Fibroblast of peridontal ligament (primary cell): ENCODE results near the gene NAP1L4.
"Not testable (repeated sequence)": the region's sequence is repeated elsewhere in the genome, so short reads cannot be mapped to it uniquely, and the experiment has no call there.

Experiments
- DNase-seq: peaks from one replicate; pipeline ENCODE4 v3.0.0-alpha.2; 2010; ENCODE audit errors: extremely low read depth

NAP1L4 gene

DNA sequence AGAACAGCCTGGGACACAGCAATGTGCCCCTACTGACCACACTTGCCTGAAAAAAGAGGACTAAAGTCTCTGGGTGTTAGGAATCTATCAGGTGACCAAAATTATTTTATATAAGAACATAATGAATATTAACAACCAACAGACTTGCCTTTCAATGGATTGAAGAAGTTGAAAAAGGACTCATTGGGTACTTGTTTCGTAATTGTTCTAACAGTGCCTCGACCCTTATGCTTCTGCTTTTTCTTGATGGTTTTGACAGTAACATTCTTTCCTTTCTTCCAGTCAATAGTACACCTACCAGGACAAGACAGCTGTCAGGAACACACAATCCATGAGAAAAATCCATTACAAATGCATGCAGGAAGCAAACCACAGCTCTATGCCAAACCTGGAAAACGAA lies 33.9 kb downstream of the NAP1L4 start:
- DNase-seq = no peak

DNA sequence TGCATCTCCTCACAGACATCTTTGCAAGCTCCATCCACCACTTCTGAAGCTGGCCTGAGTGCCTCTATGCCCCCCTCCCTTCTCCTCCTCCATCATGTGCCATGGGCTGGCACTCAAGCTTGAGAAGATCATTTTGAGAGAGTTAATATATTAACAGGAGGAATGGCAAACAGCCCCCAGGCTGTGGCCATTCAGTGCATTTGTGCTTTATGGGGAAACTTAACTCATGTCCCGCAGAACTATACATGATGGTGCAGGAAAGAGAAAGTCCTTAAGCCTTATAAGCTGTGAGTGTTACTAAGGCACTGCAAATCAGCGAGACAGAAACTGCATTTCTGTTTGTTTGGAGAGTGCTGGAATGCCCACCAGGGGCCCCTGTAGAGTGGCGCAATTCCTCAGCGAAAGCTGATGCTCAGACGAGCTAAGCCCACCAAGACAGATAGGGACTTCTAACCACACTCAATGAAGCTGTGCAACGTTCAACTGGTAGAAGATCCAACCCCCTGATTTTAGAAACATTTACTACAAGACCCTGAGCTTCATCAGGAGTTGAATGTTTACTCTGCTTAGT lies 36.1 kb downstream of the NAP1L4 start:
- DNase-seq = no peak

DNA sequence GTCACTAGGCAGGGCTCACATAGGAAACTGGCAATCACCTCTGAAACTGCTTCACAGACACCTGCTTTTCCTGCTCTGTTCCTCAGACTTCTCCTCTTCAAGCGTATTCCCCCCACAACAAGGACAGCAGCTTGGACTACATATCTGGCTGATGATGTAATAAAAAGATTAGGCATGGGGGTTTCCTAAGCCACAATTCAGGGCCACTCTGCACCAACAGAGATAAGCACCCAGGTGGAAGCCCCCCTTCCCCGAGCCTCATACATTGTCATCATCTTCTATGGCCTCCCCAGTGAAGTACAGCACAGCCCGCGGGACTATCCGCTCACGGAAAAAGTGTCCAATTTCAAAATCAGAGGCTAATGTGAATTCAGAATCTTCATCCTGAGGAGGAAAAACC lies 37.9 kb downstream of the NAP1L4 start:
- no peak for DNase-seq

DNA sequence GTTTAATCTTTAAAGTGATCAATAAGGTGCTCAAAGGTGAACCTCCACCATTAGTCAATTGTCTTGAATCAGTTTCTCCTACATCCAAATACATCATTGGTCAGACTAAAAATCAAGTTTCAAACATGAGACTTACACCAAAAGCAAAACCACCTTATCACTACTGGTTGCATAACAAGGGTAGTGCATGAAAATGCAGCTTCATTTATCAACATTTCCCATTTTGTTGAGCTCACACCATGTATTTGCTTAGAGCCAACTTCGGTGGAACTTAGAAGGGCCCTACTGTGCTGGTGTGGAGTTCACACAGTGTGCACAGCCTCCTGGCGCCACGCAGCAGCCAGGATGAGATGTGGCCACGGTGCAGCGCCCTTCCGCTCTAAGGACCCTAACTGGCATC lies 39.8 kb downstream of the NAP1L4 start:
- DNase-seq = no peak

DNA sequence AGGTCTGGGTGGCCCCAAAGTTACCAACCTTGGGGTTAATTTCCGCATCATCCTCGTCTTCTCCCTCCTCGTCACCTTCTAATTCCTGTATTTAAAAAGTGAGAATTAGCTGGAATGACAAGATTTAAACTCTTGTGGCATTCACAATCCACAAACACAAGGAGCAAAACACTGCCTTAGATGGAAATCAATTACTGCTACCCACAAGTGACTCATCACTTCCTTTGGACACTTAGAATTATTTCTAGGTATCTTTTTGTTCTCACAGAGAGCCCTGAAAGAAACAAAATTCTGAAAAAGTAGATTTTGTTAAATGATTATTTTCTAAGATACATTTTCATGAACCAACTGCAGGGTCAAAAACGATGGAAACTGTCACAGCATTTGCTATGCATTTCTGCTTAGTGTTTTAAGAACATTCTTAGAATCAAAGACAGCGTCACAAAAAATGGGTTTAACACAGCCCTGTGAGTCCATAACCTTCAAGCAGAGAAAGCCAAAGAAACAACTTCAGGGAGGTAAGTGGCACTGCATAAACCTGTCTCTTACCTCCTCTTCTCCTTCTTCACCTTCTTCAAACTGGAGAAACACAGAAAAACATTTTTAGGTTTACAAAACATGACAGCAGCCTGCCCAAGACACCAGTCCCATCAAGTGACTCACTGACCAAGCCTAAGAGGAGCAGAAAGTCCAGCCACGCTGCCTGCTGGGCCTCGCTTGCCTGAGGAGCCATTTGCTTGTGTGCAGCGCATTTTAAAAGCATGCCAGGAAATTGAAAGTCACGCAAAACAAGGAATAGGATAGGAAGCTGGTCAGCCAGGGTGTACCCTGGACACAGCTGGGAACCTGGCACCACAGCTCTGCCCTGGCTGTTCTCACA lies 40.7 kb downstream of the NAP1L4 start:
- peak; percentile 54 for DNase-seq

DNA sequence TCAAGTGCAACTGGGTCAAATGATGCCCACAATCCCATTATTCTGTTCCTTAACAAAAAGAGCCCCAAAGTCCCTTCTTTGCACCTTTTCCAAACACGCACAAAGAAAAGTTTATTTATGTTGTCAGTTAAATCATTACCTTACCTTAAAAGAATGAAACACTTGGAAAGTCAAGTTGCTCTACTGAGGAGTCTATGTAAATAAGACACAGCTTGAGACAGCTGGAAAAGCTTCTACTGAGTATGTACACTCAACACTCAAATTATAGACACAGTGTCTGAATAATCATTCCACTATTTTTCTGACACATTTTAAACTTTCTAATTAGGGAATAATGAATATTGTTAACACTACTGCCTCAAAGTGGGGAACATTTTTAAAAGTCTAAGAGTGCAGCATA lies 41.3 kb downstream of the NAP1L4 start:
- no peak for DNase-seq

DNA sequence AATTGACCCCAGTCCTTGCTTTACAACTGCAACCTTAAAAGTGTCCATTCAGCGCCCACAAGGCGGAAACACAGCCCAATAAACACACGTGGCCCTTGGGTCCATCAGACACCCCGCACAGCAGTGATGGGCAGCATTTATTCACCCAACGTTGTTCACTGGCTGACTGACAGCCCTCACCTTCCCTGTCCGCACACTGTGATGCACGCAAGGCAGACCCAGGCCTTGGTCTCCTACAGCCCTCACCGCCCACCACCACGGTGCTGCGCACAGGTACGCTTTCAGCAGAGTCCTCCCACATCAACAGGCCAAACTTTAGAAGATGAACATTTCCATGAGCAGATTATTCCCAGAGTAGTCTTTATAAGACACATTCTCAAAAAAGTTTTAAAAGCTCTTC lies 42.2 kb downstream of the NAP1L4 start:
- DNase-seq = no peak

DNA sequence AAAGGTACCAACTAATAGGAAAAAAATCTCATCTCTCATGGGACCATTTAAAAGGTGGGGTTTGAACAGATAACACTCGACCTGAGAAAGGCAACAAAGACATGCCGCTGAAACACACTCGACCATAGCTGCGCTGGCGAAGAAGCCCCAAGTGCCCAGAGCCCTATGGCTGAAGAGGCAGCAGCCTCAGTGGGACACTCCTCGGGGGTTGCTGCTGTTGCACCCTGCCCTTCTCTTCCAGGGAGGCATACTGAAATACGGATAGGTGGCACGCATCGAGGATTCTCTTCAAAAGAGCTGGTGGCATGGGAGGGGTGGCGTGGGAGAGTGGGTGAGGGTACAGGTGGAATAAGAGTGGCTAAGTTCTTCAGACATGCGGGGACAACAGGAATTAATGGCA lies 44.4 kb downstream of the NAP1L4 start:
- no peak for DNase-seq

DNA sequence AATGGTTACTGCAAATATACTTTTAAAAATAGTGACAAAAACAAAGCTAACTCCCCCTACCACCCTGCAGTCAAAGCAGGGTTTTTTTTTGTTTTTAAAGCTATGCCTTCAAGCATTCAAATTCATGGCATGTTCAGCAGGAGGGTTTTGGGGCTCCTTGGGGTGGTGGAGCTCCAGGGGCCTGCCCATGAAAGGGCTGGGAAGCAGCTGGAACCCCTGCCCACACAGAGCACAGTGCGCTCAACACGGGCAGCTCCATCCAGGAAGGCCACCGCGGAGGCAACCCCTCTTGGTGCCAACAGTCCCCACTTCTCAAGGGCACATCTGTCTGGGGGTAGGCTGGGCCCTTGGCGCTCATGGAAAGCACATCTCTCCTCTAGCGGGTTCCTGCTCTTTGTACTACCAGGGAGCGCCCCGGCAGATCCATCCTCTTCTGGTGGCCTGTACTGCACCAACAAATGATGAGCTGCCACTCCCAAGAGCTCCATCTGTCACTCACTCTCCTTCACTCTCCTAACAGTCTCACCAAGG lies 46.3 kb downstream of the NAP1L4 start:
- DNase-seq = no peak

DNA sequence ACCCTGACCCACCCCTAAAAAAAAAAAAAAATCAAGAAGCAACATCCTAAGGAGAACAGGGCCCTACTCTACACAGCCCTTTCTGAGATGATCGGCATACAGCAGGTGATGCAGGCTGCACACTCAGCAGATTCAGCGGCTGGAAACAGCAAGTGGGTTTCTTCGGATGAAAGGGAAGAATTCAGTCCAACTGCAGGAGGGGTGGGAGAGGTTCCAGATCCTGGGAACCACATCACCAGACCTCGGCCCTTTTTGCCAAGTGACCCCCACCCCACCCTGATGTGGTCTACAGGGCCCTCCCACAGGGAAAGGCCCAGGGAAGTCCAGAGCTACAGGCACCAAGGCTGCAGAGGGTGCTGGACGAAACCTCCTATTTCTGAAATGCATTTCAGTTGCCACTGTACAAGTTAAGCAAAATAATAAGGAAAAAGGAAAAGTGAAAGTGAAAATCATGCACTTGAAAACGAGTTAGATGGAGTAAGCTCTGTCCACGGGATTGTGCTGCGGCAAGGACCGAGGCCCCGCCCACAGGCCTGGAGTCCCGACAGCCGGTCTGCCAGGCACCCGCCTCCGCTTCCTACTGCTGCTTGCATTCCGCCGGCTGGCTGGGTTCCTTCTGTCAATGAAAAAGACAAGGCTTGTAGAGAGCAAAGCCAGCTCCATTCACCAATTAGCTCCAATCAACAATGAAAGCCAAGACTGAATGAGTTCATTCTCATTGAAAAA lies 46.9 kb downstream of the NAP1L4 start:
- DNase-seq = peak; percentile 92

DNA sequence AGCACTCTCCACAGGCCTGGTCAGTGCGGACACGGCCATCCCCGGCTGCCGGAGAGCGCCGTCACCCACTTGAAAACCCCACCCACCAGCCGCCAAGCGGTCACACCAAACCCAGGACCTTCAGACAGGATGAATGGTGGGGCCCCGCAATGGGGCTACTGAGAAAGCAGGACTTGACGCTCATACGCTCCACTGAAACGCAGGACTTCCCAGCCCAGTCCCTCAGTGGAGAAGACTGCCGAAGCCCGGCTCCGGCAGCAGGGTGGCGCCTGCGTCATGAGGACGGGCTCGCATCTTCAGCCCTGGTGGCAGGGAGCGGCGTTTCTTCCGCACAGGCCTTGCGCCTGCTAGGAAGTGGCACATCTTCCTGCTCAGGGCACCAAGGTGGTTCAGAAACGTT lies 47.6 kb downstream of the NAP1L4 start:
- no peak for DNase-seq

DNA sequence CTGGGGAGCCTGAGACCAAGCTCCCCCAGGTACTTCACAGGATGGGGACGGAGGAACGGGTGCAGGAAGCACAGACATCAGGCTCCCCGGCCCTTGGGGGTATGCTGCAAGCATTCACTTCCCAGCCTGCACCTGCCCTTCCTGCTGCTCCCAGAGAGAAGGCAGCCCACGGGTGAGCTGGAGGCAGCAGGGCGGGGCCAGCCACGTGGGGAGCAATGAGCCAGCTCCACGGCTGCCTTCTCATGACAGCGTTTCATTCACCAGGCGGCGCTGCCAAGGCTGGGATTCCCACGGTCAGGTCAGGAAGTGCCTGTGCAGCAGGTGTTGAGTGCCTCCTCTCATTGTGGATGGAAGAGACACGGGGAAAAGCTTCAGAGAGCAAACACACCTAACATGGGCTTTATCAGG lies 48.4 kb downstream of the NAP1L4 start:
- DNase-seq = no peak

DNA sequence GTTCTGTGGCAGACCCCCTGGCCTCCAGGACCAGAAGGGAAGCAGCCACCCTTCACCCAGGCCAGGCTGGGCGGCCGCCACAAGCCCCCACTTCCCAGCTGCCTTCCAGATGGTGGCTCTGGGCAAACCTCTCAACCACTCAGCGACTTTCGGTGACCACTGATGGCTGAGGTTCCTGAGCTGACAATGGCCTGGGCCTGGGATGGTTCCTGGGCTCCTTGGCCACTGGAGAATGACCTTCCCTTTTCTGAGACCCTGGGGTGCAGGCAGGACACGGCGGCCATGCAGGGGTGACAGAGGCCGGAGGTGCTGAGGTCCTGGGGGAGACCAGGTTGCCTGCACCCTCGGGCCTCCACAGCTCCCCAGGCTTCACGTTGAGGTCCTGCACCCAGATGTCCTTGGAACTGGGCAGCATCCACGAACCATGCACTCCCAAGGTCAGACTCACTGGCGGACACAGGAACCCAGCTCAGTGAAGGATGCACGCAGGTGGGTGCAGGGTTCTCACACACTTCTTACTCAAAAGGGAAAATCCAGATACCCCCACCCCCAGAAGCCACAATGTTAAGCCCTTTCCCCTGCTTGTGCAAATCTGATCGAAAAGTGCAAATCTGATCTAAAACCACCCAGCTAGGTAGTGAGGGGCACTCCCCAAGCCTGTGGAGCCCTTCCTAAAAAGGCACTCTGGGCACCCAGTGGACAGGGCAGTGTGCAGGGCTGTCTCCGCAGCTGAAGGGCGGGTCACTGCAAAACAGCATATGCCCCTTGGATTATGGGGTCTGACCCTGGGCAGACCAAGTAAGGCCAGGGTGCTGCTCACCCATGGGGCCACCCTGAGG lies 49.0 kb downstream of the NAP1L4 start:
- no peak for DNase-seq

DNA sequence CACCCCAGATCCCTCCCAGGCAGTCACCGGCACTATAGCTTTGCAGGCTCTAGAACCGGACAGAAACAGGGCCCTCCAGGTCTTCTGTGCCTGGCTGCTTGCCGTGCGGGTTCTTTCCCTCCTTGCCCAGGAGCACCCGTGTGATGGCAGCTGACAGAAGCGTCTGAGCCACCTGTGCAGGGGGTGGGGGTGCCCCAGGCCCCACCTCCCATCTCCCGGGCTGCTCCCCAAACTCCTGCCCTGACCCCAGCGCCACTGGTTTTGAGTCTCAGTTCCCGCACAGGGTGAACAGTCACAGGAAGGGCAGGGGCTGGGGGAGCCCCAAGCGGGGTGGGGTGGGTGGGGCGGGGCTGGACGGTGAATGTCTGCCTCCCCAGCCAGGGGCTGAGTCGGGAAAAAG lies 49.7 kb downstream of the NAP1L4 start:
- no peak for DNase-seq

DNA sequence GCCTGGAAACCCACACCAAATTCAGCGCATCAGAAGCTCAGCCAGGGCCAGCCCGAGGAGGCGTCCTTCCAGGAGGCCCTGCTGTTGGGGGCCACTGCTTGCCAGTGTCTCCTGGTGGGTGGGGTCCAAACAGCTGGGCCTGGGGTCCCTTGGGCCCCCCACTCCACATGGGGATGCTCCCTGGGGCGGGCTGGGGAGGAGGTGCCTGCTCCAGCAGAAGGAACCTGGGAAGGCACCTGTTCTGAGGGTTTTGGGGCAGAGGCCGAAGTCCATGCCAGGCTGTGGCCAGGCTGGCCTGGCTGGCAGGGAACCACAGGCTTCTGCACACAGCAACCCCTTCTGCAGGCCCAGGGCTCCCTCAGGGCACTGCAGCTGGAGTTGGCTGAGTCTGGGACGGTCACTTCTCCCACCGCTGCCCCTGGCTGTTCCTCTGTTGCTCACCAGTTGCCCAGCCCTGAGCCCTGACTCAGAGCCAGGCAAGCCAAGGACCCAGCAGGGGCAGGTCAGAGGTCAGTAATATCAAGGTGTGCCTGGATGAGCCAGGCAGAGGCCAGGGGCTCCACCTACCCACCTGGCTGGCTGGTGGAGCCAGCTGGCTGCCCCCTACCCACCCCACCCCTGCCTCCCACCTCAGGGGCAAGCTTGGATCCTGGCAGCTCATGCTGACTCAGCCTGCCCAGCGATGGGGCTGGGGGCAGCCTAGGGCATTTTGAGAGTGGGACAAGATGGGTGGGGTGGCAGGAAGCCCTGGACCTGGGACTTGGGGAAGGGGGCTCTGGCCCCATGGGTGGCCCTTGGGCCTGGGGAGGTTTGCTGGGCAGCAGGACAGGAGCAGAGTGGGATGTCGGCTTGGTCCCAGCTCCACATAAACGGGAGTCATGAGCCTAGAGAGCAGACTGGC lies 51.0 kb downstream of the NAP1L4 start:
- DNase-seq = no peak

DNA sequence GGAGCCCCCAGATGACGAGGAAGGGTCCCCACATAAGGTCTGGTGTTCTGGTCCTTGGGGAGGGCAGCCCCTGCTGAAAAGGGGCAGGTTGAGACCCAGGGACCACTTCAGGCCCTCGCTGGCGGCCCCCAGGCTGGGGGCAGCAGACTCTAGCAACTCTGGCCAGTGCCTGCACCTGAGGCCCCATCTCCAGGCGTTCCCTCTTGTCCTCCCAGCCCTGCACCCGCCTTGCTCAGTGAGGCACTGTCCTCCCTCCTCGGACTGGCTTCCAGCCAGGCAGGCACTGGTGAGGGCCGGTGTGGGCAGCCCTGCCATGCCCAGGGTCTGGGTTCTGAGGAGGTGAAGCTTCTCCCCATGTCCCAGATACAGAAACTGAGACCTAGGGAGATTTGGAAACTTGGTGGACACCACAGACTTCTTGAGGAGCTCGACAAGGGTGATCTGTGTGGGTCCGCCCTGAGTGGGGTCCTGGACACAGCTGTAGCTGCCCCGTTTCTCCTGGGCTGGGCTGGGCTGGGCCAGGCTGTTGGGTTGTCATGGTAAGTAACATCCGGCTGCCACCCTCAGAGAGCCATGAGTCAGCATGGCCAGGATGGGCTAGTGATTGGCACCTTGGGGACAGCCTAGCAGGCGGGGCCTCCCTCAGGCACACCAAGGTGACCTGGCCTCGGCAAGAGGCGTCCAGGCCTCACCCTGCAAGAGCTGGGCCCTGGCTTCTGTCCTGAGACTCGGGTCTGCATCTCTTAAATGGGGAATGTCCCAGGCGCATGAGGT lies 51.8 kb downstream of the NAP1L4 start:
- DNase-seq = peak; percentile 22

DNA sequence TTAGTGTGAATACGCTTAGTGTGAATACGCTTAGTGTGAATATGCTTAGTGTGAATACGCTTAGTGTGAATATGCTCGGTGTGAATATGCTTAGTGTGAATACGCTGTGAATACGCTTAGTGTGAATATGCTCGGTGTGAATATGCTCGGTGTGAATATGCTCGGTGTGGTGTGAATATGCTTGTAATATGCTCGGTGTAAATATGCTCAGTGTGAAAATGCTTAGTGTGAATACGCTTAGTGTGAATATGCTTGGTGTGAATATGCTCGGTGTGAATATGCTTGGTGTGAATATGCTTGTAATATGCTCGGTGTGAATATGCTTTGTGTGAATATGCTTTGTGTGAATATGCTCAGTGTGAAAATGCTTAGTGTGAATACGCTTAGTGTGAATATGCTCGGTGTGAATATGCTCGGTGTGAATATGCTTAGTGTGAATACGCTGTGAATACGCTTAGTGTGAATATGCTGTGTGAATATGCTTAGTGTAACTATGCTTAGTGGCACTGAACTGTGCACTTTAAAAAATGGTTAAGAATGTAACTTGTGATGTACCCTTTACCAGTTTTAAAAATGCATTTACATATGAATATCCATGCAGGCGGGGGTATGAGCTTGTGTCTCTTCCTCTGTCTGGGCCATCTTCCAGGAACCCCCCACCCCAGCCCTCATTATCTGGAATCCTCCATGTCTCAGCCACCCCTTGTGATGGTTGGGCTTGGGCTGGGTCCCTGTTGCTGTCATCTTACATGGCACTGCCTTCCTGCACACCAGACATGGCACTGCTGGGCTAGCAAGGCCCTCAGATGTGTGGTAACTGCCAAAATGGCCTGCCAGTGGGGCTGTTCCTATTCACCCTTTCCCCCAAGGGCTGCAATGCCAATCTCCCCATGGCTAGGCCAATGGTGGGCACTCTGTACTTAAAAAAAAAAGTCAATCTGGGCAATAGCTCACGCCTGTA lies 53.4 kb downstream of the NAP1L4 start:
- DNase-seq = not testable (repeated sequence)

DNA sequence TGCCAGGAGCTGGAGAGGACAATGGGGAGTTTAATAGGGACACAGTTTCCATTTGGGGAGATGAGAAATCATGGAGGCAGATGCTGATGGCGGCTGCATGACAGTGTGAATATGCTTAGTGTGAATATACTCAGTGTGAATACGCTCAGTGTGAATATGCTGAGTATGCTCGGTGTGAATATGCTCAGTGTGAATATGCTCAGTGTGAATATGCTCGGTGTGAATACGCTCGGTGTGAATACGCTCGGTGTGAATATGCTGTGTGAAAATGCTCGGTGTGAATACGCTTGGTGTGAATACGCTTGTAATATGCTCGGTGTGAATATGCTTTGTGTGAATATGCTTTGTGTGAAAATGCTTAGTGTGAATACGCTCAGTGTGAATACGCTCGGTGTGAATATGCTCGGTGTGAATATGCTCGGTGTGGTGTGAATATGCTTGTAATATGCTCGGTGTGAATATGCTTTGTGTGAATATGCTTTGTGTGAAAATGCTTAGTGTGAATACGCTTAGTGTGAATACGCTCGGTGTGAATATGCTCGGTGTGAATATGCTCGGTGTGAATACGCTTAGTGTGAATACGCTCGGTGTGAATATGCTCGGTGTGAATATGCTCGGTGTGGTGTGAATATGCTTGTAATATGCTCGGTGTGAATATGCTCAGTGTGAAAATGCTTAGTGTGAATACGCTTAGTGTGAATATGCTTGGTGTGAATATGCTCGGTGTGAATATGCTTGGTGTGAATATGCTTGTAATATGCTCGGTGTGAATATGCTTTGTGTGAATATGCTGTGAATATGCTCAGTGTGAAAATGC lies 54.3 kb downstream of the NAP1L4 start:
- DNase-seq = peak; percentile 12
